ENCODE results near the gene LITAF. TPM values are rescaled to one million over a fixed set of nuclear protein-coding genes. Genes with fewer than 3 reads are reported as not detected.

LITAF gene
- polyA plus RNA-seq: 43.0 TPM
- long read RNA-seq, donor 1, transcript LITAF-221 (4 exons, 2,467 nt): major isoform, 6 of 47 reads
- long read RNA-seq, donor 1, partial matches to known transcripts: 39 of 47 reads
- long read RNA-seq, donor 1, other reads (novel, unspliced or antisense): 0 of 47 reads
- long read RNA-seq, donor 2, transcript LITAF-221 (4 exons, 2,467 nt): major isoform, 15 of 19 reads
- long read RNA-seq, donor 2, partial matches to known transcripts: 0 of 19 reads
- long read RNA-seq, donor 2, other reads (novel, unspliced or antisense): 0 of 19 reads
- long read RNA-seq, donor 3: 0 reads
- long read RNA-seq, donor 4: 0 reads
- long read RNA-seq, donor 5, transcript LITAF-221 (4 exons, 2,467 nt): major isoform, 18 of 33 reads
- long read RNA-seq, donor 5, partial matches to known transcripts: 12 of 33 reads
- long read RNA-seq, donor 5, other reads (novel, unspliced or antisense): 0 of 33 reads
- long read RNA-seq, donor 6, transcript LITAF-221 (4 exons, 2,467 nt): major isoform, 10 of 26 reads
- long read RNA-seq, donor 6, partial matches to known transcripts: 14 of 26 reads
- long read RNA-seq, donor 6, other reads (novel, unspliced or antisense): 0 of 26 reads
- long read RNA-seq, donor 7, transcript LITAF-221 (4 exons, 2,467 nt): major isoform, 16 of 42 reads
- long read RNA-seq, donor 7, partial matches to known transcripts: 19 of 42 reads
- long read RNA-seq, donor 7, other reads (novel, unspliced or antisense): 0 of 42 reads
- long read RNA-seq, donor 8, transcript LITAF-221 (4 exons, 2,467 nt): major isoform, 21 of 42 reads
- long read RNA-seq, donor 8, partial matches to known transcripts: 17 of 42 reads
- long read RNA-seq, donor 8, other reads (novel, unspliced or antisense): 0 of 42 reads
- long read RNA-seq, donor 9, transcript LITAF-221 (4 exons, 2,467 nt): major isoform, 10 of 23 reads
- long read RNA-seq, donor 9, partial matches to known transcripts: 8 of 23 reads
- long read RNA-seq, donor 9, other reads (novel, unspliced or antisense): 0 of 23 reads
- long read RNA-seq, donor 10, transcript LITAF-214 (2 exons, 486 nt): minor isoform, 6 of 41 reads
- long read RNA-seq, donor 10, transcript LITAF-221 (4 exons, 2,467 nt): major isoform, 17 of 41 reads
- long read RNA-seq, donor 10, partial matches to known transcripts: 13 of 41 reads
- long read RNA-seq, donor 10, other reads (novel, unspliced or antisense): 0 of 41 reads
- long read RNA-seq, donor 11, transcript LITAF-221 (4 exons, 2,467 nt): major isoform, 13 of 29 reads
- long read RNA-seq, donor 11, partial matches to known transcripts: 12 of 29 reads
- long read RNA-seq, donor 11, other reads (novel, unspliced or antisense): 0 of 29 reads

DNA sequence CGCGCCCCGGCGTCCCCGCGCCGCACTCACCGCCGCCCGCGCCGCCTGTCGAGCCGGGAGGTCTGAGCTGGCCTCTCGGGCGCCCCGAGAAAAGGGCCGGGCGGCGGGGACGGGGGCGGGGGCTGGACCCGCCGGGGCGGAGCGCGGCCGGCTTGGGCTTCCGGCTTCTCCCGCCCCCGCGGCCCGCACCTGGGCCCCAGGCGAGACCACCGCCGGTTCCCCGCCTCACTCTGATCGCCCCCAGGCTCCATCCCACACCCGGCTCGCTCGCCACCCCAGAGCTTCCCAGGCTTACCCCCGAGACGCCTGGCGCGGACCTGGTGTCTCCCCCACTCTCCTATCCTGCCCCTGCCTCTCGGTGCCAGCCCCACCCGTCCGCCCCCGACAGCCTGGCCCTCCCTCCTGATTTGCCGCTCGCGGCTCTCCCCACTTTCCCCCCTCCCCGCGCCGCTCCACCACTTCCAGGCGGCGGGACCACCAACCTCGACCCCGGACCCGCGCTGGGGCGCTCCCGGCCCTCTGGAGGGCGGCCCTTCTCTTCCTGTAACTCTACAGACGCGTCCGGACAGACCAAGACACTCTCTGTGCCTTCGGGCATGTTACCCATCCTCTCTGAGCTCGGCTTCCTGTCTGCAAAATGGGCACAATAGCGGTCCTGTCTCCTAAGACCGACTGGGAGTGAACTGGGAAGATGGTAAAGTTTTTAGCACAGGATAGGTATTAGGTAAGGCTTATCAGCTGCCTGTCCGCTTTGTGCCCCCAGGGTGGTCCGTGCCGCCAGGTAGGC, at the start of gene LITAF:
Gene LITAF (minus strand): TSS at position 64 of the 787 bp plus-strand sequence. CDS start 30,189 bp downstream, outside the sequence.
- Histone ChIP-seq H3K27ac (ENCODE audit: low read length) (peak within 1 kb of the TSS; percentile 49), H3K36me3 (ENCODE audit: control insufficient read depth, insufficient read depth, low read length) (no peaks in the 10 kb centered on the region), H3K4me1 (ENCODE audit: control insufficient read depth, insufficient read depth, low read length) (peaks cover 4% of the 10 kb centered on the region), H3K27me3 (ENCODE audit: control insufficient read depth, insufficient read depth, low read length) (peaks cover 17% of the 10 kb centered on the region), H3K4me3 (ENCODE audit: low read length) (peak within 1 kb of the TSS; percentile 66), H3K9me3 (ENCODE audit: control insufficient read depth, low read depth, low read length) (no peaks in the 10 kb centered on the region)
- peak in 1 of 2 donors; percentile 73 for DNase-seq
- no CpG with 5 or more reads among the region's 74 CpGs for WGBS (ENCODE audit: insufficient coverage, low lambda C conversion rate)

GRCh38 chr16:11636172-11636721, 49.5 kb upstream of the LITAF start:
- Histone ChIP-seq H3K4me1 (ENCODE audit: control insufficient read depth, insufficient read depth, low read length) (peaks cover 14% of the 10 kb centered on the region), H3K36me3 (ENCODE audit: control insufficient read depth, insufficient read depth, low read length) (no peaks in the 10 kb centered on the region), H3K27ac (ENCODE audit: low read length) (no peak overlapping the region), H3K4me3 (ENCODE audit: low read length) (no peak overlapping the region), H3K27me3 (ENCODE audit: control insufficient read depth, insufficient read depth, low read length) (peaks cover 2% of the 10 kb centered on the region), H3K9me3 (ENCODE audit: control insufficient read depth, low read depth, low read length) (no peaks in the 10 kb centered on the region)
- DNase-seq: peak; percentile 85 to 89
- 14% methylated on average over 9 of the region's 14 CpGs for WGBS (ENCODE audit: insufficient coverage, low lambda C conversion rate)

DNA sequence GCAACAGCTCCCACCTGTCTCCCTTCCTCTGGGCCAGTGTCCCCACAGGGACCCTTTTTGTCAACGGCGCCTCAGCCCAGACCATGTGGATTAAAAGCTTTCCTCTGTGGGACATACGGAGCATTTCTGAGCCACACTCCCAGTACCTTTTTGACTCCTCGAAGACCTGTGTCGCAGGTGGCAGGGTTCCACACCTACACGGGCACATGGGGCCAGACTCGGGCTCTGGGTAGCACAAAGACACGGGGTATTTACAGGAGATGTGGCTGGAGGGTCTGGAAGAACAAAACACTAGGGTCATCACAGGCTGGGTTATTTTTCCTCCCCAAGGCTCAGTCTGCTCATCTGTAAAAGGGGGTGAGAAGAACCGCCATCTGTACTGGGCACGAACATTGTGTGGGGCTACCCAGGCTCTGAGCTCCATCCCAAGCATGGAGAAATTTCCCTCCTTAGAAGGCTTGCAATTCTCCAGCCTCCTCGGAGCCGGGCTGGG, 49.0 kb upstream of the LITAF start:
- H3K4me1 ChIP-seq (ENCODE audit: control insufficient read depth, insufficient read depth, low read length): peaks cover 14% of the 10 kb centered on the region

GRCh38 chr16:11635113-11635652, 48.5 kb upstream of the LITAF start:
- Histone ChIP-seq H3K27ac (ENCODE audit: low read length) (no peak overlapping the region), H3K4me3 (ENCODE audit: low read length) (no peak overlapping the region), H3K36me3 (ENCODE audit: control insufficient read depth, insufficient read depth, low read length) (no peaks in the 10 kb centered on the region), H3K9me3 (ENCODE audit: control insufficient read depth, low read depth, low read length) (no peaks in the 10 kb centered on the region), H3K4me1 (ENCODE audit: control insufficient read depth, insufficient read depth, low read length) (peaks cover 14% of the 10 kb centered on the region), H3K27me3 (ENCODE audit: control insufficient read depth, insufficient read depth, low read length) (peaks cover 2% of the 10 kb centered on the region)
- peak in 1 of 2 donors; percentile 40 for DNase-seq
- WGBS (ENCODE audit: insufficient coverage, low lambda C conversion rate): no CpG with 5 or more reads among the region's 10 CpGs

More for the DNA sequence above, 49.0 kb upstream of the LITAF start:
- H3K4me3 ChIP-seq (ENCODE audit: low read length): no peak overlapping the region
- H3K27ac ChIP-seq (ENCODE audit: low read length): no peak overlapping the region
- peaks cover 2% of the 10 kb centered on the region for H3K27me3 ChIP-seq (ENCODE audit: control insufficient read depth, insufficient read depth, low read length)
- no peak for DNase-seq
- WGBS (ENCODE audit: insufficient coverage, low lambda C conversion rate): no CpG with 5 or more reads among the region's 12 CpGs
- no peaks in the 10 kb centered on the region for H3K9me3 ChIP-seq (ENCODE audit: control insufficient read depth, low read depth, low read length)
- no peaks in the 10 kb centered on the region for H3K36me3 ChIP-seq (ENCODE audit: control insufficient read depth, insufficient read depth, low read length)

GRCh38 chr16:11634312-11634711, 47.6 kb upstream of the LITAF start:
- Histone ChIP-seq H3K4me3 (ENCODE audit: low read length) (no peak overlapping the region), H3K36me3 (ENCODE audit: control insufficient read depth, insufficient read depth, low read length) (no peaks in the 10 kb centered on the region), H3K4me1 (ENCODE audit: control insufficient read depth, insufficient read depth, low read length) (peaks cover 17% of the 10 kb centered on the region), H3K27me3 (ENCODE audit: control insufficient read depth, insufficient read depth, low read length) (peaks cover 2% of the 10 kb centered on the region), H3K27ac (ENCODE audit: low read length) (no peak overlapping the region), H3K9me3 (ENCODE audit: control insufficient read depth, low read depth, low read length) (no peaks in the 10 kb centered on the region)
- DNase-seq: no peak
- WGBS (ENCODE audit: insufficient coverage, low lambda C conversion rate): 100% methylated on average over 1 of the region's 6 CpGs

DNA sequence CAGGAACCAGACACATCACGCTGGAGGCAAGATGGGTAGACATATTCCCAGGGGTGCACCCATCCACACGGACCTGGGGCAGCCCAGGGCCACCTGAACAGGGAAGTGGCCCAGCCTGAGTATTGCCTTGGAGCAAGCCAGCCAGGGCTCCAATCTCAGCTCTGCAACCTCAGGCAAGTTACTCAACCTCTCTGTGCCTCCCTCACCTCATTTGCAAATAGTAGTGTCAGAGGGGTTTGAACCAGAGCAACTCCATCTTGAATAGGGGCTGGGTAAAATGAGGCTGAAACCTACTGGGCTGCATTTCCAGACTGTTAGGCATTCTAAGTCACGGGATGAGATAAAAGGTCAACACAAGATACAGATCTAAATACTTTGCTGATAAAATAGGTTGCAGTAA, 46.4 kb upstream of the LITAF start:
- Histone ChIP-seq H3K27me3 (ENCODE audit: control insufficient read depth, insufficient read depth, low read length) (peaks cover 2% of the 10 kb centered on the region), H3K27ac (ENCODE audit: low read length) (peak overlapping the region; percentile 58), H3K9me3 (ENCODE audit: control insufficient read depth, low read depth, low read length) (no peaks in the 10 kb centered on the region), H3K4me1 (ENCODE audit: control insufficient read depth, insufficient read depth, low read length) (peaks cover 17% of the 10 kb centered on the region), H3K4me3 (ENCODE audit: low read length) (no peak overlapping the region), H3K36me3 (ENCODE audit: control insufficient read depth, insufficient read depth, low read length) (no peaks in the 10 kb centered on the region)
- DNase-seq: no peak
- no CpG with 5 or more reads among the region's 3 CpGs for WGBS (ENCODE audit: insufficient coverage, low lambda C conversion rate)

GRCh38 chr16:11632455-11632939, 45.8 kb upstream of the LITAF start:
- no CpG with 5 or more reads among the region's 15 CpGs for WGBS (ENCODE audit: insufficient coverage, low lambda C conversion rate)
- DNase-seq: peak; percentile 60 to 65
- Histone ChIP-seq H3K27ac (ENCODE audit: low read length) (peak overlapping the region; percentile 58), H3K36me3 (ENCODE audit: control insufficient read depth, insufficient read depth, low read length) (no peaks in the 10 kb centered on the region), H3K4me3 (ENCODE audit: low read length) (no peak overlapping the region), H3K27me3 (ENCODE audit: control insufficient read depth, insufficient read depth, low read length) (peaks cover 2% of the 10 kb centered on the region), H3K9me3 (ENCODE audit: control insufficient read depth, low read depth, low read length) (no peaks in the 10 kb centered on the region), H3K4me1 (ENCODE audit: control insufficient read depth, insufficient read depth, low read length) (peaks cover 17% of the 10 kb centered on the region)

GRCh38 chr16:11631214-11631613, 44.5 kb upstream of the LITAF start:
- peaks cover 2% of the 10 kb centered on the region for H3K27me3 ChIP-seq (ENCODE audit: control insufficient read depth, insufficient read depth, low read length)
- DNase-seq: no peak
- no peaks in the 10 kb centered on the region for H3K36me3 ChIP-seq (ENCODE audit: control insufficient read depth, insufficient read depth, low read length)
- H3K4me3 ChIP-seq (ENCODE audit: low read length): no peak overlapping the region
- H3K9me3 ChIP-seq (ENCODE audit: control insufficient read depth, low read depth, low read length): no peaks in the 10 kb centered on the region
- WGBS (ENCODE audit: insufficient coverage, low lambda C conversion rate): no CpG with 5 or more reads among the region's 7 CpGs
- no peak overlapping the region for H3K27ac ChIP-seq (ENCODE audit: low read length)
- H3K4me1 ChIP-seq (ENCODE audit: control insufficient read depth, insufficient read depth, low read length): peaks cover 17% of the 10 kb centered on the region

GRCh38 chr16:11630768-11631056, 44.0 kb upstream of the LITAF start:
- Histone ChIP-seq H3K9me3 (ENCODE audit: control insufficient read depth, low read depth, low read length) (no peaks in the 10 kb centered on the region), H3K27ac (ENCODE audit: low read length) (no peak overlapping the region), H3K36me3 (ENCODE audit: control insufficient read depth, insufficient read depth, low read length) (no peaks in the 10 kb centered on the region), H3K27me3 (ENCODE audit: control insufficient read depth, insufficient read depth, low read length) (peaks cover under 1% of the 10 kb centered on the region), H3K4me3 (ENCODE audit: low read length) (no peak overlapping the region), H3K4me1 (ENCODE audit: control insufficient read depth, insufficient read depth, low read length) (peaks cover 17% of the 10 kb centered on the region)
- no CpG with 5 or more reads among the region's 6 CpGs for WGBS (ENCODE audit: insufficient coverage, low lambda C conversion rate)
- no peak for DNase-seq

Measured in large intestine (tissue), 12 donors.